ENCODE data around the gene GLO1.

GLO1 gene

DNA sequence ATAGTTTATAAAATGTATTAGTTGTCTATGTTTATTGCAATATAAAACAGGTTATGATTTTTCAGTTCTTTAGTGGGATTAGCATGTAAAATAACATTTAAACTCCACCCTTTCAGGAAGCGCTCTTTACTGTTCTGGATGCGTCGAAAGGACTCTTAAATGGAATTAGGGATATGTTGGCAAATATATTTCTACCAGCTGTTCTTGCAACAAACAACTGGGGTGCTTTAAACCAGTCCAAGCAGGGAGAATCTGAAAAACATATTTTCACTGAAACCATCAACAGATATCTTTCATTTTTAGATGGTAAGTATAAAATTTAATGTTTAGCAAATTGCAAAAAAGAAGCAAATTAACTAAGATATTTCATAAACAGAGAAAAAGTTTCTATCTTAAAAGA, 34.0 kb upstream of the GLO1 start:
- Histone ChIP-seq H3K79me1 (ENCODE audit: low read length) (no peaks in the 10 kb centered on the region), H3K36me3 (ENCODE audit: control insufficient read depth, insufficient read depth, low read length) (no peaks in the 10 kb centered on the region), H3K9ac (ENCODE audit: low read length) (no peak overlapping the region), H4K5ac (ENCODE audit: low read length) (no peak overlapping the region), H3K4me3 (ENCODE audit: low read length) (no peak overlapping the region), H3K27ac (ENCODE audit: low read depth, low read length) (no peak overlapping the region), H3K79me2 (ENCODE audit: control insufficient read depth, insufficient read depth, low read length) (no peaks in the 10 kb centered on the region), H3K4me2 (ENCODE audit: low read length) (no peak overlapping the region), H3K18ac (ENCODE audit: low read length) (no peak overlapping the region), H3K56ac (ENCODE audit: low read length) (no peak overlapping the region), H2AK5ac (ENCODE audit: low read length) (no peak overlapping the region), H3K4ac (ENCODE audit: low read depth, low read length) (no peak overlapping the region), H3K27me3 (ENCODE audit: insufficient read depth, low read length, poor library complexity) (no peaks in the 10 kb centered on the region), H3K4me1 (ENCODE audit: control insufficient read depth, low read depth, low read length) (no peaks in the 10 kb centered on the region), H2BK120ac (ENCODE audit: low read depth, low read length) (no peak overlapping the region), H4K8ac (ENCODE audit: low read depth, low read length) (no peak overlapping the region), H2BK5ac (ENCODE audit: low read length) (no peak overlapping the region), H3K23ac (ENCODE audit: low read length) (no peak overlapping the region), H2BK15ac (replicated peaks; ENCODE audit: low read depth) (no peak overlapping the region)
- no peak for DNase-seq
- WGBS (ENCODE audit: extremely low coverage, insufficient coverage, low lambda C conversion rate): no CpG with 5 or more reads among the region's 3 CpGs

DNA sequence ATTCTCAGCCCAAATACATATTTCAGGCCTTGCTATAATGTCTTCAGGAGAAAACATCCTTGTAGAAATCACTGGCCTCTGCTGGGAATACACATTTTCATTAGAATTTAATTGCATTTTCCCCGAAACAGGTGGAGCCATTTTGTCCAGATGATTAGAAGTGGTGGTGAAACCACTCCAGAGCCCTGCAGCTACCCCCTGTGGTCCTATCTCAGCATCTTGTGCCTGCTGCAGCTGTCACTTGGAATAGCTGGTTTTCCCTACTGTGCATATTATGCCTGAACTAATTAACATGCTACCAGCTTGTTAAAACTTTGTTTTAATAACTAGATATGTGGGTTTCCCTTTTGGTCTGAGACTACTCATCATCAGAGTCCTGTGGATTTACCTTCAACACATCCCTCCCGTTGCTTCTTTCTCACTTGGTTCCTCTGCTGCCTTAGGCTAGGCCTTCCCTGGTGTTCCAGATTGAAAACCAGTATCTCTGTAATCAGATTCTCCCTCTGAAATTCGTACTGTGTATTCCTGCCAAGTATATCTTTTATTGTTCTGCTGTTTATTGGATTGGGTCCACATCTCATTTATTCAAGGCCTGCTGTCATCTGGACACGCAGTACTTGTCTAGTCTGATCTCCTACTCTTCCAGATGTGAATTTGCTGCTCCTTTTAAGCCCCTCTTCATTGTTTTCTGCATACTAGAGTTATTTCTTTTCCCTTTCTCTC, 27.4 kb upstream of the GLO1 start:
- no peaks in the 10 kb centered on the region for H3K27me3 ChIP-seq (ENCODE audit: insufficient read depth, low read length, poor library complexity)
- no peak overlapping the region for H2BK120ac ChIP-seq (ENCODE audit: low read depth, low read length)
- no peak overlapping the region for H3K18ac ChIP-seq (ENCODE audit: low read length)
- H3K23ac ChIP-seq (ENCODE audit: low read length): no peak overlapping the region
- H3K4me2 ChIP-seq (ENCODE audit: low read length): no peak overlapping the region
- DNase-seq: no peak
- WGBS (ENCODE audit: extremely low coverage, insufficient coverage, low lambda C conversion rate): no CpG with 5 or more reads among the region's 4 CpGs
- H2AK5ac ChIP-seq (ENCODE audit: low read length): no peak overlapping the region
- no peaks in the 10 kb centered on the region for H3K79me2 ChIP-seq (ENCODE audit: control insufficient read depth, insufficient read depth, low read length)
- H3K4ac ChIP-seq (ENCODE audit: low read depth, low read length): no peak overlapping the region
- no peak overlapping the region for H3K4me3 ChIP-seq (ENCODE audit: low read length)
- H4K5ac ChIP-seq (ENCODE audit: low read length): no peak overlapping the region
- H3K9ac ChIP-seq (ENCODE audit: low read length): no peak overlapping the region
- H3K36me3 ChIP-seq (ENCODE audit: control insufficient read depth, insufficient read depth, low read length): no peaks in the 10 kb centered on the region
- no peak overlapping the region for H2BK5ac ChIP-seq (ENCODE audit: low read length)
- no peak overlapping the region for H3K56ac ChIP-seq (ENCODE audit: low read length)
- no peak overlapping the region for H3K27ac ChIP-seq (ENCODE audit: low read depth, low read length)
- no peaks in the 10 kb centered on the region for H3K4me1 ChIP-seq (ENCODE audit: control insufficient read depth, low read depth, low read length)
- H4K8ac ChIP-seq (ENCODE audit: low read depth, low read length): no peak overlapping the region
- no peak overlapping the region for H2BK15ac ChIP-seq (replicated peaks; ENCODE audit: low read depth)
- no peaks in the 10 kb centered on the region for H3K79me1 ChIP-seq (ENCODE audit: low read length)

DNA sequence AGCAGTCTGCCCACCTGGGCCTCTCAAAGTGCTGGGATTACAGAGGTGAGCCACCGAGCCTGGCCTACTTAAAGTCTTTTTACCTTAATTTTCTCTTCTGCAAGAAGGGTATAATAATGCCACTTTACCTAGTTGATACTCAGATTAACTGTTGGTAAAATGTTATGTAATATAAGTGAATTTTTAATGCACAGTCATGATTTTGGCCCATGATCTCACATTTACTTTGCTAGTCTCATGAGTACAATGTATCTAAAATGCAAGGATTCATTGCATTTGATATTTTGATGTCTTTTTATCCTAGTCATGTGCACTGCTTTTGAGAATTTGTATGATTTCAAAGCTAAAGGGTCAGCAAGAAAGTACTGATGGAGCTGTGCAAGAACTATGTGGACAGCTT, 25.3 kb upstream of the GLO1 start:
- Histone ChIP-seq H3K23ac (ENCODE audit: low read length) (no peak overlapping the region), H4K5ac (ENCODE audit: low read length) (no peak overlapping the region), H2AK5ac (ENCODE audit: low read length) (no peak overlapping the region), H3K4me2 (ENCODE audit: low read length) (no peak overlapping the region), H3K79me2 (ENCODE audit: control insufficient read depth, insufficient read depth, low read length) (no peaks in the 10 kb centered on the region), H2BK15ac (replicated peaks; ENCODE audit: low read depth) (no peak overlapping the region), H3K18ac (ENCODE audit: low read length) (no peak overlapping the region), H2BK5ac (ENCODE audit: low read length) (no peak overlapping the region), H2BK120ac (ENCODE audit: low read depth, low read length) (no peak overlapping the region), H3K27ac (ENCODE audit: low read depth, low read length) (no peak overlapping the region), H4K8ac (ENCODE audit: low read depth, low read length) (no peak overlapping the region), H3K56ac (ENCODE audit: low read length) (no peak overlapping the region), H3K27me3 (ENCODE audit: insufficient read depth, low read length, poor library complexity) (no peaks in the 10 kb centered on the region), H3K4me1 (ENCODE audit: control insufficient read depth, low read depth, low read length) (no peaks in the 10 kb centered on the region), H3K4me3 (ENCODE audit: low read length) (no peak overlapping the region), H3K9ac (ENCODE audit: low read length) (no peak overlapping the region), H3K36me3 (ENCODE audit: control insufficient read depth, insufficient read depth, low read length) (no peaks in the 10 kb centered on the region), H3K79me1 (ENCODE audit: low read length) (no peaks in the 10 kb centered on the region), H3K4ac (ENCODE audit: low read depth, low read length) (no peak overlapping the region)
- no peak for DNase-seq
- no CpG with 5 or more reads among the region's 1 CpG for WGBS (ENCODE audit: extremely low coverage, insufficient coverage, low lambda C conversion rate)

DNA sequence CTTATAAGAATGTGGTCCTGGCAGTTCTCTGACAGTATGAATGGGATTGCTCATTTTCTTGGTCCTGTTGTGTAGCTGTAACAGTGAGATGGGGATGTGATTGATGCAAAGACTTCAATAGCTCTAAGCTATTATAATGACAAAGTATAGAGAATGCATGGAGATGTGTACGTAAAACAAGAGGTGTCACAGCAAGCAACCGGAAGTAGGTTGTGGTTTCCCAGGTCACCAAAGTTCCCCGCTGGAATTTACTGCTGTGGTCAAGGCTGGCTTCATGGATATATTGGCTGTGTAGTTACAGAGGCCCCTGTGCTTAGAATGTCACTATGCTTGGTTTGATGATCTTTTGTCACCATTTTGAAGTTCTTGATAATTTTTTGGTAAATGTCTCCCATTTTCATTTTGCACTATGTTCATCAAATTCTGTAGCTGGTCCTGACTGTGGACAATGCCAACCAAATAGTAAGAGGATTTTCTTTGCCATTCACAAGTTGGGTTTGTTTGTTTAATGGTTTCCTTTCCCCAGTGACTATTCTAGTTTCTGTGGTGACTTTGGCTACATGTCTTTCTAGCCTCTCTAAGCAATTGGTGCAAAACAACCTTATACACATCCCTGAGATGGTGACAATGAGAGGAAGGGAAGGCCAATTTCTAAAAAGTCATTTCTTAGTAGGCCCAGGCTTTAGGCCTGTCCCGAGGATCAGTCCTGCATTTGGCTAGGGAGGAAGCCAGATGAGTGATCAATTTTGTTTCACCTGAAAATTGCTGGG, 22.7 kb upstream of the GLO1 start:
- no peak for DNase-seq

DNA sequence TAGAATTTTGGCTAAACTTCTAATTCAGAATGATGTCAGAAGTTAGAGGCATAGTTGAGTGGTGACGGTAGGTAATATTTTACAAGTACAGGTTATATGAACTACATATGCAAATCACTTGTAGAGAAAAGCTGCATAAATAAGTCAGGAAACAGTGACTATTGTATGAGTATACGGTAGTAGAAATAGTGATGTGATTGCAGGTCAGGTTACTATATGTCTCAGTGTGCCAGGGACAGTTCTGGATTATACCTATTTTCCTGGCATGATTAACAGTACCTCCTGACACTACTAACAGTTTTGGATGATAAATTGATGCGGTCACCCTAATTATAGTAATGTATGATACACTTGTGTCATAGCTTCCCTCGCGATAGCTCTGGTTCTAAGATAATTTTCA, 21.4 kb upstream of the GLO1 start:
- no peak overlapping the region for H2AK5ac ChIP-seq (ENCODE audit: low read length)
- no peaks in the 10 kb centered on the region for H3K79me2 ChIP-seq (ENCODE audit: control insufficient read depth, insufficient read depth, low read length)
- no peak overlapping the region for H3K18ac ChIP-seq (ENCODE audit: low read length)
- no peak overlapping the region for H2BK15ac ChIP-seq (replicated peaks; ENCODE audit: low read depth)
- H3K23ac ChIP-seq (ENCODE audit: low read length): no peak overlapping the region
- H4K8ac ChIP-seq (ENCODE audit: low read depth, low read length): no peak overlapping the region
- no CpG with 5 or more reads among the region's 5 CpGs for WGBS (ENCODE audit: extremely low coverage, insufficient coverage, low lambda C conversion rate)
- H3K4me3 ChIP-seq (ENCODE audit: low read length): no peak overlapping the region
- H3K79me1 ChIP-seq (ENCODE audit: low read length): no peaks in the 10 kb centered on the region
- no peak overlapping the region for H3K4me2 ChIP-seq (ENCODE audit: low read length)
- no peaks in the 10 kb centered on the region for H3K27me3 ChIP-seq (ENCODE audit: insufficient read depth, low read length, poor library complexity)
- H4K5ac ChIP-seq (ENCODE audit: low read length): no peak overlapping the region
- no peaks in the 10 kb centered on the region for H3K4me1 ChIP-seq (ENCODE audit: control insufficient read depth, low read depth, low read length)
- no peak overlapping the region for H3K56ac ChIP-seq (ENCODE audit: low read length)
- H2BK120ac ChIP-seq (ENCODE audit: low read depth, low read length): no peak overlapping the region
- no peak for DNase-seq
- H3K27ac ChIP-seq (ENCODE audit: low read depth, low read length): no peak overlapping the region
- H2BK5ac ChIP-seq (ENCODE audit: low read length): no peak overlapping the region
- H3K4ac ChIP-seq (ENCODE audit: low read depth, low read length): no peak overlapping the region
- no peaks in the 10 kb centered on the region for H3K36me3 ChIP-seq (ENCODE audit: control insufficient read depth, insufficient read depth, low read length)
- H3K9ac ChIP-seq (ENCODE audit: low read length): no peak overlapping the region

More for the DNA sequence above, 22.7 kb upstream of the GLO1 start:
- Histone ChIP-seq H3K23ac (ENCODE audit: low read length) (no peak overlapping the region), H2BK120ac (ENCODE audit: low read depth, low read length) (no peak overlapping the region), H3K18ac (ENCODE audit: low read length) (no peak overlapping the region), H2BK15ac (replicated peaks; ENCODE audit: low read depth) (no peak overlapping the region), H3K9ac (ENCODE audit: low read length) (no peak overlapping the region), H3K4me2 (ENCODE audit: low read length) (no peak overlapping the region), H4K8ac (ENCODE audit: low read depth, low read length) (no peak overlapping the region), H3K79me1 (ENCODE audit: low read length) (no peaks in the 10 kb centered on the region), H3K4me3 (ENCODE audit: low read length) (no peak overlapping the region), H3K27me3 (ENCODE audit: insufficient read depth, low read length, poor library complexity) (no peaks in the 10 kb centered on the region), H3K36me3 (ENCODE audit: control insufficient read depth, insufficient read depth, low read length) (no peaks in the 10 kb centered on the region), H3K79me2 (ENCODE audit: control insufficient read depth, insufficient read depth, low read length) (no peaks in the 10 kb centered on the region), H4K5ac (ENCODE audit: low read length) (no peak overlapping the region), H3K4me1 (ENCODE audit: control insufficient read depth, low read depth, low read length) (no peaks in the 10 kb centered on the region), H2BK5ac (ENCODE audit: low read length) (no peak overlapping the region), H3K56ac (ENCODE audit: low read length) (no peak overlapping the region), H2AK5ac (ENCODE audit: low read length) (no peak overlapping the region), H3K27ac (ENCODE audit: low read depth, low read length) (no peak overlapping the region), H3K4ac (ENCODE audit: low read depth, low read length) (no peak overlapping the region)
- WGBS (ENCODE audit: extremely low coverage, insufficient coverage, low lambda C conversion rate): no CpG with 5 or more reads among the region's 4 CpGs

Data from mesendoderm (in vitro differentiated cells).